GM12864 (cell line): ENCODE measurements around the gene PRR35.

Source experiments
- DNase-seq: peaks from one replicate; pipeline ENCODE4 v3.0.0-alpha.2; 2011; ENCODE audit warnings: low read depth
- H3K4me3 ChIP-seq: 2 replicates; pipeline ENCODE4 v1.5.1; 2011; ENCODE audit warnings: mild to moderate bottlenecking, low read depth, low read length, control low read depth
- TF ChIP-seq, protein P1 (sequence below): IDR thresholded peaks from 2 replicates; pipeline ENCODE4 v1.5.1; 2011; ENCODE audit warnings: low read depth, mild to moderate bottlenecking, moderate library complexity, low read length, control low read depth, inconsistent platforms; ENCODE audit errors: missing control alignments

Gene PRR35

GRCh38 chr16:524274-525040, 35.7 kb upstream of the PRR35 start:
- no peak overlapping the region for H3K4me3 ChIP-seq
- TF ChIP-seq, protein P1, sequence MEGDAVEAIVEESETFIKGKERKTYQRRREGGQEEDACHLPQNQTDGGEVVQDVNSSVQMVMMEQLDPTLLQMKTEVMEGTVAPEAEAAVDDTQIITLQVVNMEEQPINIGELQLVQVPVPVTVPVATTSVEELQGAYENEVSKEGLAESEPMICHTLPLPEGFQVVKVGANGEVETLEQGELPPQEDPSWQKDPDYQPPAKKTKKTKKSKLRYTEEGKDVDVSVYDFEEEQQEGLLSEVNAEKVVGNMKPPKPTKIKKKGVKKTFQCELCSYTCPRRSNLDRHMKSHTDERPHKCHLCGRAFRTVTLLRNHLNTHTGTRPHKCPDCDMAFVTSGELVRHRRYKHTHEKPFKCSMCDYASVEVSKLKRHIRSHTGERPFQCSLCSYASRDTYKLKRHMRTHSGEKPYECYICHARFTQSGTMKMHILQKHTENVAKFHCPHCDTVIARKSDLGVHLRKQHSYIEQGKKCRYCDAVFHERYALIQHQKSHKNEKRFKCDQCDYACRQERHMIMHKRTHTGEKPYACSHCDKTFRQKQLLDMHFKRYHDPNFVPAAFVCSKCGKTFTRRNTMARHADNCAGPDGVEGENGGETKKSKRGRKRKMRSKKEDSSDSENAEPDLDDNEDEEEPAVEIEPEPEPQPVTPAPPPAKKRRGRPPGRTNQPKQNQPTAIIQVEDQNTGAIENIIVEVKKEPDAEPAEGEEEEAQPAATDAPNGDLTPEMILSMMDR = no peak
- DNase-seq = no peak

DNA sequence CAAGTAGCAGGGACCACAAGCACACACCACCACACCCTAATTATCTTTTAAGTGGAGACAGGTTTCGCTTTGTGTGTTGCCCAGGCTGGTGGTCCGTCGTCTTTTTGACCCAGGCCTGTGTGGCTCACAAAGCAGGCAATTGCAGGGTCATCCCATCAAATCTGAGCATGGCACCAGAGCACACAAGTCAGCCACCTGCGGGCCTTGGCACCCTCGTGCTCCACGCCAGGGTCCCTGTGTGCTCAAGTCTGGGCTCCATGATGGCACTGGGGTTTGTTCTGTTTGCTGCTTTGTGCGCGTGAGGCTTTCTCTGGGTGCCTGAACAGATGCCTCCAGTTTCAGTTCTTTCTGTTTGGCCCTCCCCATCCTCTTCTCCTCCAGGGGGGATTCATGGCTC, 35.1 kb upstream of the PRR35 start:
- DNase-seq = no peak
- TF ChIP-seq, protein P1 = no peak
- H3K4me3 ChIP-seq = no peak overlapping the region

DNA sequence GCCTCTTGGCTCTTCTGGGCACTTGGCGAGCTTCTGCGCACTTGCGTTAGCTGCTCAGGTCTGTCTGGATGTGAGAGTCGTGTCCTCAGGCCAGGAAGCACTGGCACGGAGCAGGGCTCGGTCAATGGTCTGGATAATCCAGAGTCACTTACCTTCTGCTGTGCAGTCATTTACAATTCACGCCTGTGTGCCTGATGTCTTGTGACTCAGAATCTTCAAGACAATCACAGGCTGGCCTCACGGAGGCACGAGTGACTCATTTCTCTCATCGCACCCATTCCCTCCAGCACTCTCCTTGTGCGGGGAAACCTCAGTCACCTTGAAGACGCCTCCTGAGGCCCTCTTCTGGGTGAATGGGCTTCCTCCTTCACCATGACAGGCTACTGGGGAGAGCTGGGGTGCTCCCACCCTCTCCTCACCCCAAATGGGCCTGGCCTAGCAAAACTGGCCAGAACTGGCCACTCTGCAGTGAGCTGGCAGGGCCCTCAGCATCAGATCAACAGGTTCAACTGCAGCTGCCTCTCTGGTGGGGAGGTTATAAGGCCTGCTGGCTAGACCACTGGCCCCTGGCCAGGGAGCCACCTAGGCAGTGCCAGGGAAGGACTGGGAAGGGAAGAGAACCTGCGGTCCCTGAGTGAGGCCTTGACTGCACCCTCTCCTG, 34.5 kb upstream of the PRR35 start:
- peak overlapping the region; percentile 91 for H3K4me3 ChIP-seq

GRCh38 chr16:526181-527014, 33.8 kb upstream of the PRR35 start:
- peak overlapping the region; percentile 91 for H3K4me3 ChIP-seq
- no peak for DNase-seq
- TF ChIP-seq, protein P1 = no peak

More for the DNA sequence above, 34.5 kb upstream of the PRR35 start:
- DNase-seq = peak; percentile 57
- TF ChIP-seq, protein P1 = peak; percentile 6

DNA sequence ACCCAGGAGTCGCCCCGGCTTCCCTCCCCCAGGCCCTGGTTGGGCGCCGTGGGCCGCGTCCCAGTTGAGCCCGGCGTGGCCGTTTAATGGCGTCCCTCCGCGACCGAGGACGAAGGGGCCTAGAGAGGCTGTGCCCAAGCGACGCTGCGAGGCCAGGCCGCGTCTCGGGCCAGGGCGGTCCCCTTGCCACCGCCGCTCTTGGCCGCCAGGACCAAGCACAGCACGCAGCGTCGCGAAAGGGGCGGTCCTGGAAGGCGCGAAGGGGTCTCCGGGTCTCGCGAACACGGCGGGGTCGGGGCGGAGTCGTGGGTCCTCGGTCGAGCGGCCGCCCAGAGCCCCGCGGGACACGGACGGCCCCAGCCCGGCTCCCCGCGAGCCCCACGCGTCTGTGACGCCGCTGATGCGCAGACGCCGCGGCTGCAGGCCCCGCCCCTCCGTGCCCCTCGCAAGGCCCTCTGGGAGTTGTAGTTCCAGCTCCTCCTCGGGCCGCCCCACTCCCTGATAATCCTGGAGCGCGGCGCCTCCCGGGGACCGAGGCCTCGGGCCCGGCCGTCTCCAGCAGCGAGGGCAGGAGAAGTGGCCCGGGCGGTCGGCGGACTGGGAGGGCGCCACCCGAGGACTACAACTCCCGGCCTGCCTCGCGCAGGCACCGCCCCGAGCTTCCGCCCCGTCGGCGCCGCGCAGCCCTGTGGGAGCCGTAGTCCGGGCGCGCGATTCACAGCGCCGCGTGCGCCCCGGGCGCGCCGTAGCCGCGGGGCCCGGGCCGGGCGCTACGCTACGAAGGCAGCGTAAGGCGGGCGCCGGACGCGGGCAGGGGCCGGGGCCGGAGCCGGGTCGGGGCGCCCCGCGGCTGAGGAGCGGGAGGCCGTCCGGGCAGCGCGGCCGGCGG, 32.9 kb upstream of the PRR35 start, which contains the start of gene CAPN15:
TSS of gene CAPN15 (plus strand) at position 698 of the 889 bp plus-strand sequence. CDS start 19,127 bp downstream, outside the sequence.
- TF ChIP-seq, protein P1 = no peak
- H3K4me3 ChIP-seq = peak within 1 kb of the TSS; percentile 91
- peak; percentile 38 for DNase-seq
